GM18508 (cell line): ENCODE results near the gene FRMD4A.

ENCODE experiments used
- ATAC-seq: cut with Tn5 transposase; IDR thresholded peaks from one replicate; pipeline ENCODE4 v1.9.1; 2021; ENCODE audit warnings: moderate number of reproducible peaks; ENCODE audit not compliant: insufficient read depth, unreplicated experiment

Gene FRMD4A

DNA sequence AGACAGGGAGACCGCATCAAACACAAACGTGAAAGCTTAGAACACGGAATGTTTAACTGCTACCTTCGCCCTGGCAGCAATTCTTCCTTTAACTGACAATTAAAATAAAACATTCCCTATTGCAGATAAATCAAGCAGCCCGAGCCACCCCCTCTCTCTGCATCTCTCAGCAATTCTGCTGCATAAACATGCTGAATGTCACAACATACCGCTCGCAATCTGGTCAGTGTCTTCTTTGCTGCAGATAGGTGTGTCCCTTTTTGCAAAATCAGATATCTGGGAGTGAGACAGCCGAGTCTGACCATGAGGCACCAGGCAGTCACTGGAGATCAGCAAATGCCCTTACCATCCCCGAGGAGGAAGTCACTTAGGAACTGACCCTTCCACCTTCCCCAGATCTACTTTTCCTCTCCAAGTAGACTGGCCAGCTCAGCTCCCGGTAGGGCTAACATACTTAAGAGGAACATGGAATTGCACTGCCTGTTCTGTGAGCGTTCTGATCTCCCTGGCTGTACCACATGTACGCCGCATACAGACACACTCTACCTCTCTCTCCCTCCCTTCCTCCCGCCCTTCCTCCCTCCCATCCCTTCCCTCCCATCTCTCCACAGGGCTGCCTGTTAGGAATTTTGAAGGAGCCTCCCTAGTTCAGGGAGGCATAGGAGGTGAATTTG is at the start of gene FRMD4A:
FRMD4A (minus strand) TSS at position 537 of the 674 bp plus-strand sequence.
- no peak for ATAC-seq

DNA sequence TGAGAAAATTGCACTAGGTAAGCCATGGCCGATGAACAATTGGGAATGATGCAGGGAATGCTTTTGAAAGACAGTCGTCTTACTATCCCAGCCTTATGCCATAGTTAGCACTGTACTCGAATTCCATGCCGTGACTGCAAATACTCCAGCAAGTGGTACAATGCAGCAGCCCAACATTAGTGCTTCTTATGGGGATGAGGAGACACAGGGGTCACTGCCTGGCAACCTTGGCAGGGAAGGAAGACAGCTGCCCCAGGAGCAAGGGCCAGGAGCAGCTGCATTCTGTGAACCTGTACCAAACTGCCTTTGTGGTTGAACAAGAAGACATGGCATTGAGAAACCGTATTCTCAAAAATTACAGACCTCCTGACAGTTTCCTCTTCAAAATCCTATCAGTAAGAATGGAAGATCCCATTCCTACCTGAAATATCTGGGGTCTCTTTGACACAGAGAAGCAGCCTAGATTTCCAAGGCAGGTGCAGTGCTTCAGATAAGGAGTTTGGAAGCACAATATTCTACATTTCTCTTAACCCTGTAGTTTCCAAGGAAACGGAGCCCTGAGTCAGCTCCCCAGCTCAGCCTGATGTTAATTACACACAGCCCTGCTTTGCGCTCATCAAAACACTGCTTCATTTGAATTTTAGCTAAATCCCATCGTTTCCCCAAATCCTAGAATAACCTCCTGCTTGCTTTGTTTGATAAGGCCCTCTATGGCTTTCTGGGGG is 49.0 kb upstream of the FRMD4A start:
- no peak for ATAC-seq

DNA sequence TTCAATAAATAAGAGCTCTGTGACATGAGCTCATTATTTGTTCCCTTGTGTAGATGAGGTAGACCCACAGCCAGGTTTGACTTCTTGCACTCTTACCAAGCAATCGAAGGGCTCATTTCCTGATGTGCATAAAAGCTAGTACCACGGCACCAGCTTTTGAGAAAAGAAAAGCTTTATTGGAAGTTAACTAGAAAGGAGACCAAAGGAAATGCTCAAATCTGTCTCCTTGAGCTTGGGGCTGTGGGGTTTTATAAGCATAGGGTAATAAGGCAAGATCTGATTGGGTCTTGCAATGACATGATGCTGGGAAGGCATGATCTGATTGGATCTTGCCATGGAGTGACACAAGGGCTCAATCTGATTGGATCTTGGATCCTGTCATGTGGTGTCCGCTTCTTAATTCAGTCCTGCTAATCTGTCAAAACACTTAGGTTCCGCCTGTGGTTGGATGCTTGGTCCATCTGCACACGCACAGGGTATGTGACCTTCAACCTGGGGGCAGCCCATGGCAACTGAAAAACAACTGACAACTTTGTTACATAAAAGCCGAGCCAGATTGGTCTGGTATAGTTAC is 47.8 kb upstream of the FRMD4A start:
- ATAC-seq = no peak

DNA sequence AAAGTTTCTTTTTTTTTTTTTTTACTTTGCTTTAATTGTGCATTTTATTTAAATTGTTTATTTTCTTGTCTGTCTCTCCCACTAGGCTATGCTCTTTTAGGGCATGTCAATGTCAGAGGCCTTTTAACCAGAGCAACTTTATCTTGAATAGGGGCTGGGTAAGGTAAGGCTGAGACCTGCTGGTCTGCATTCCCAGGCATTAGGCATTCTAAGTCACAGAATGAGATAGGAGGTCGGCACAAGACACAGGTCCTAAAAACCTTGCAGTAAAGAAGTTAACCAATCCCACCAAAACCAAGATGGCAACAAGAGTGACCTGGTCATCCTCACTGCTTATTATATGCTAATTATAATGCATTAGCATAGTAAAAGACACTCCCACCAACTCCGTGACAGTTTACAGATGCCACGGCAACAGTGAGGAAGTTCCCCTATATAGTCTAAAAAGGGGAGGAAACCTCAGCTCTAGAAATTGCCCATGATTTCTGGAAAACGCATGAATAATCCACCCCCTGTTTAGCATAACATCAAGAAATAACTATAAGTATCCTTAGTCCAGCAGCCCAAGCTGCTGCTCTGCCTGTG is 47.0 kb upstream of the FRMD4A start:
- no peak for ATAC-seq

DNA sequence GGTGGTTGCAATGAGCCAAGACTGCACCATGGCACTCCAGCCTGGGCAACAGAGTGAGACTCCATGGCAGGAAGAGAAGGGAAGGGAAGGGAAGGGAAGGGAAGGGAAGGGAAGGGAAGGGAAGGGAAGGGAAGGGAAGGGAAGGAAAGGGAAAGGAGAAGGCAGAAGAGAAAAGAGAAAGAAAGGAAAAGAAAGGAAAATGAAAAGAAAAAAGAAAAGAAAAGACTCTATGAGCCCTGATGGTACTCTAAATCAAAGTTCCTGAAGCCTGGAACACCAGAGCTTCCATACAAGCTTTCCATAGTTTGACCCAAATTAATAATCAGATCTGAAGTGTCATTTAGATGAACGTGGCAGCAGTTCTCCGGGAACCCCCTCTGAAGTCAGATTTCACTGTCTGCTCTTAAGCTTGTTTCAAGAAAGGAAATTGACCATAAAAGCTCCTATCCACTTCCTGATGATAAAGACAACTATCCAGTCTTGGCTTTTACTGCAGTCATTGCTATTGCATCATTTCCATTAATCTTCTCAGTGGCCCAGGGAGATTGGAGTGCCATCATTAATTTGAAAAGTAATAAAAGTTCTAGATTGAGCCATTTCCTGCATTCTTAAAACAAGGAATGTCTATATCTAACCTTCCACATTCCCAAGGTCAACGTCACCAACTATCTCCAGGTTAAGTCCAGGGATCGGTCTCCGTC is 44.2 kb upstream of the FRMD4A start:
- ATAC-seq = no peak

DNA sequence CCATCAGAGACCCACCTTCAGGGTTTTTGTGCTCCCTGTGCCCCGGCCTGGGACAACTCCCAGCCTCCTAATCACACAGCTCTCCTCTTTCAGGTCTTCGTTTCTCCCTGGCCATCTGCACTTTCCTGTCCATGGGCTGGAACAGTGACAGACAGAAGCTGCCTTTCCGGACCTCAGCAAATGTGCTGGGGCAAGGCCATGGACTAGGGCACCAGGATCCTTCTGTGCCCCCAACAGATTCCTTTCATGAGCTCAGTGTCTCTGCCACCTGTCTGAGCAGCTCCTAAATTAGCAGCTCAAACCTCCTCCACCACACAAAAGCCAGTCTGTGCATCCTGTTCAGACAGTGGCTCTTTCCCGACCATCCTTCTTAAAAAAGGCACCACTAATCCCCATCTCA is 41.9 kb upstream of the FRMD4A start:
- ATAC-seq = no peak

DNA sequence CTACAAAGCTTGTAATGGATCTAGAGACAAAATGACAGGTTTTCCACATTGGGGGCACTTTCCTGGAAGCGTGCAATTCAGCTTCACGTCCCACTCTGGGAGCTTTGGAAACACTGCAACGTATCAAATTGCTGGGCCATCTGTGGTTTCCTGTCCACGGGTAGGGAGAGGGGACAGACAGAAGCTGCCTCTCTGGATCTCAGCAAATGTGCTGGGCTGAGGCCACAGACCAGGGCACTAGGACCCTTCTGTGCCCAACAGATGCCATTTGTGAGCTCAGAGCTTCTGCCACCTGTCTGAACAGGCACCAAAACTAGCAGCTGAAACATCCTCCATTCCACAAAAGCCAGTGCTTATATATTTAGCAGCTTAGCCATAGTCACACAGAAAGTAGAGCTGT is 40.9 kb upstream of the FRMD4A start:
- no peak for ATAC-seq

DNA sequence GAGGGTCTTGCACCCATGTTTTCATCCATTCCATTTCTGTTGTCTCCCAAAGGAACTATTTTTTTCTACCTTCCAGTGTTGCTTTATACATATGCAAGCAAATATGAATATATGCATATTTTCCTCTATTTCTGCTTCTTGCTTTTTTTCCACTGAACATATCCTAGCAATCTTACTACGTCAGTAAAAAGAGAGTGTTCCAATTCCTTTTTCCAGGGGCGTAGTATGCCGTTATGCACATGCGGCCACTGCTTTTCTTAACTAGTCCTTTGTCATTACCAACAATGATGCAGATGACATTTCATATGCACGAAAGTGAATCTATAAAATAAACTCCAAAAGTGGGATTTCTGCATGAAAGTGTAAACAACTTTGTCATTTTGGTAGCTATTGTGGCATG is 40.2 kb upstream of the FRMD4A start:
- no peak for ATAC-seq

DNA sequence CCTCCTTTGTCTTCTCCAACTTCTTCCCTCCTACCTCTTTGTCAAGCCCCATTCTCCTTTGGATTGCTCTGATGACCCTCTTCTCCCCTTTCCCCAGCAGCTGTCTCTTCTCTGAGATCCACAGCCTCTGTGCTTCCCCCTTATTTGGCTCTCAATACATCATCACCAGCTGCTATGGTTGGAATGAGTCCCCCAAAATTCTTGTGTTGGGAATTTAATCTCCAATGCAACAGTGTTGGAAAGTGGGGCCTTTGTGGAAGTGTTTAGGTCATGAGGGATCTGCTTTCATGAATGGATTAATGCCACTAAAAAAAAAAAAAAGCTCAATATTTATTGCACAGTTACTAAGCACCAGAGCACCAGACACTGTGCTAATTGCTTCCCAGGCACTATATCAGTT is 39.2 kb upstream of the FRMD4A start:
- no peak for ATAC-seq

DNA sequence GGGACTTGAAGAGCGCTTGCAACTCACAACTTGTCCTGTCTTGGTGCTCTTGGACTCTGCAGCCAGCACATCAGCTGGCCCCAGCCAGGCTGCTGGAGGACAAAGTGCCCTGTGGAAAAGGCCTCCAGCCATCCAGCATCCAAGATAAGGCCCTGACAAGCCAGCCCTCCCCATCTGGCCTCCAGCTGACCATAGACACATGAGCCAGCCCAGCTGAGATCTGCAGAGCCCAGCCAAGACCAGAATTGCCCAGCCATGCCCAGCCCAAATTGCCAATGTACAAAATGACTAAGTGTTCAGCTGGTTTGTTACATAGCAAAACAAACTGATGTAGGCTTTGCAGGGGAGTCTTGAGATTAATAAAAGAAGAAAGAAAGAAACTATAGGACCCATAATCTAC is 36.0 kb upstream of the FRMD4A start:
- no peak for ATAC-seq

DNA sequence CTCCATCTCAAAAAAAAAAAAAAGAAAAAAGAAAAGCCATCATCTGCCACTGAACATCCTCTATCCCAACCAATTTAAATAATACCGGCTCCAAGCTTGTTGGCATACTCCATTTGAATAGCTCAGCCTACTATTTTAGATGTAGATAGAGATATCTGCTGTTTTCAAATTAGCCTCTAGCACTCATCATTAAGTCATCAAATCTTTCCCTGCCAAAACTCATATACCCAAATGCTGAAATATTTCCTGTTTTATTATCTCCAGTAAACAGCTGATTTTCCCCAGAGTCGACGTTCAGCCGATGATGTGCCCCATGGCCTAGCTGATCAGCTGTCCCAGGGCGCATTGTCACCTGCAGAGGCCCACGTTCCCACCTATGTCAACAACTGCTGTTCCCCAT is 34.5 kb upstream of the FRMD4A start:
- ATAC-seq = no peak

DNA sequence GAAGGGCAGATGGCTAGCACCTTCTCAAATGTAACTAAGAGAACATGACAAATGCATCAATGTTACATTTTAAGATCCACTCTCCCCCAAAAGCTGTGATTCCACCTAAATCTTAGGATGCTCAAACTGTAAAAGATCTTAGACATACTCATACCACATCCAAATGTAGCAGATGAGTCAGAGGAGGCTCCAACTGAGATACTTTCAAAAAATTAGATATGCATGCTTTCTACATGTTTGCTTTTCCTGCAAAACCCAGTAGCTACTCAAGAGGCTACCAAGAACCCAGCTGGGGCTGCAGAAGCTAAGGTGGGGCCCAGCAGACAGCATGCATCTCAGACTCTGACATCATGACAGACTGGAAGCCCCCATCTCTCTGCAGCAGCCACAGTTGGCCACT is 31.4 kb upstream of the FRMD4A start:
- ATAC-seq = no peak

DNA sequence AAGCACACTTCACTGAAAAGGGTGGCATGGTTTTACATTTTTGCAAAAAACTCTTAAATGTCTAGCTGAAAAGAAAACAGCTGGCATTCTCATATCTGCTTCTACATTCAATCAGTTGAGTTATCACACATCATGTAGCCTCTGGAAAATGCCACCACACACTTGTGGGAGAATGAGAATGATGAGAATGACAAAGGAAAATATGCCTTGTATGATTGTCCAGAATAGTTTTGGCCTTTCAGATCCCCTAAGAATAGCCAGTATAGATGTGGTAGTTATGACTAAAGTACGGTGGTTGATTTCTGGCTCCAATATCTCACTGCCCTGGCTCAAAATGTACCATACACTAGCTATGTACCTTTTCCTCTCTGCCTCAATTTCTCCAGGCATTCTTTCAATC is 30.2 kb upstream of the FRMD4A start:
- no peak for ATAC-seq

DNA sequence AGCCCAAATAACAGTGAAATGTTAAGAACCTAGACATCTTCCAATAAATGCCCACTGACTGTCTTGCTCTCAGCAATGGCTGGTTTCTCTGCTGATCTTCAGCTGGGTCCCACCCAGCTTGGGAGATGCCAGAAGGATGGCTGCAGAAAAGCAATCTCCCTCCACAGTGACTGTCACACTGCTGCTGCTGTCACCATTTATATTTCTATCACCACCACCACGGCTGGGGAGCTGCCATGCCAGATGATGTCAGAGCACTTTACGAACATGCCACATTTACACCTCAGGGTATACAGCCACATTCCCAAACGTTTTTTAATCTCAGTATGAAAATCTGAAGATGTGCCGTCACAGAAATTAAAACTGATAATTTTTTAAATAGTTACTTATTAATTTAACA is 29.8 kb upstream of the FRMD4A start:
- no peak for ATAC-seq

DNA sequence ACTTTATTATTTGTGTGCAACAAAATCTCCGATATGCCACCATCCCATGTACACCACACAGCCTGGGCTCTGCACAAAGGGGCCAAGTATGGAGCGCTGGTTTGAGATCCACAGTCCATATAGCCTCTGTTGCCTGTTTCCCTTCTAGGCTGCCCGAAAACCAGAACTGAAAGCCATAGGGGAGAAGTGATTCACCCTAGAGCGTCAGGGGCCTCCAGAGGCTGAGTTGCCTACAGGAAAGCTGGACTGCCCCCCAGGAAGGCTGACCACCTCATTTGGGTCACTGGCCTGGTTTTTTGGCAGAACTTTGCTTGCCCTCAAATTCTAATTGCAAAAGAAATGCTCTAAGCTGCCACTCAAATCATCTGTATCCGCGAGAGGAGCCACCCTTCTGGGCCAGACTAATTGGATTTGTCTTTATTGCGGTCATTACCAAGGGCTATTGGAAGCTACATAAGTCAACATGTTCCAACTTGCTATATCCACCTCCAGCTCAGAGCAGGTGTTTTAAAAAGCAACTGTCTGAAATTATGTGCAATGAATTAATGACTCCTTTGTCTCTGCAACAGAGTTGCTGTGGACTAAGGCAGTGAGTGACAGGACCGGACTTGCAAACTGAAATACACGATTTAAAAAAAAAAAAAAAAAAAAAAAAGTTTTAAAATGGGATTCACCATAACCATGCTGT is 28.3 kb upstream of the FRMD4A start:
- no peak for ATAC-seq

DNA sequence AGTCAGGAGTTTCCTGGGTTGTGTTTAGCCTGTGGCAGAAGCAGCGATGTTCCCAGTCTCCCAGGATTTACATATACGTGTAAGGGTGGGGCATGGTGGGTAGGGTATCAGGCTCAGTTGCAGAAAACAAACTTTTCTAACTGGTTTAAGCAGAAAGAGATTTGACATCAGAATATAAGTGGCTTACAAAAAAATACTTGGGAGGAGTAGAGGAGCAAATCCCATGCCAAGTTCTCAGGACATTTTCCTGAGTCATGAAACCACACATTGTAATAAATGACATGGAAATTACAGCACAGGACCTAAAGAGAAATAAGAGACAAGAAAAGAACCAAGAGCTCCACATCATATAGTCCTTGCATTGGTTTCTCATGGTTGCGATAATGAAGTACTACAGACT is 26.2 kb upstream of the FRMD4A start:
- ATAC-seq = no peak

DNA sequence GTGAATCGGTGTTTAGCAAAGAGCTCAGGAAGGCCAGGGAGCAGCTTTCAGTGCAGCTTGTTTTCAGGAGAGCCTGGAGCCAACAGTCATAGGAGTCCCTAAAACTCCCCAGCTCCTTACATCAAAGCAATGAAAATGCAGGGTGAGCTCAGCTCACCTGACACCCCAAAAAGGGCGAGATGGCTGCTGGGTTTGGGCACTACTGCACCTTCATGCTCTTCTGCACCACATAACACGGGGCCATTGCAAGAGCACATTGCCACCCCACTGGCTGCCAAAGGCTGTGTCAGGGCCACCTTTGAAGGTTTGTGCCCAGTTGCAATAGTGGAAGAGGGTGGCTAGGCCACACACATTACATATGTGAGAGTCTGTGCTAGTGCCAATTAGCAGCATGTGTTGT is 25.0 kb upstream of the FRMD4A start:
- ATAC-seq = no peak

DNA sequence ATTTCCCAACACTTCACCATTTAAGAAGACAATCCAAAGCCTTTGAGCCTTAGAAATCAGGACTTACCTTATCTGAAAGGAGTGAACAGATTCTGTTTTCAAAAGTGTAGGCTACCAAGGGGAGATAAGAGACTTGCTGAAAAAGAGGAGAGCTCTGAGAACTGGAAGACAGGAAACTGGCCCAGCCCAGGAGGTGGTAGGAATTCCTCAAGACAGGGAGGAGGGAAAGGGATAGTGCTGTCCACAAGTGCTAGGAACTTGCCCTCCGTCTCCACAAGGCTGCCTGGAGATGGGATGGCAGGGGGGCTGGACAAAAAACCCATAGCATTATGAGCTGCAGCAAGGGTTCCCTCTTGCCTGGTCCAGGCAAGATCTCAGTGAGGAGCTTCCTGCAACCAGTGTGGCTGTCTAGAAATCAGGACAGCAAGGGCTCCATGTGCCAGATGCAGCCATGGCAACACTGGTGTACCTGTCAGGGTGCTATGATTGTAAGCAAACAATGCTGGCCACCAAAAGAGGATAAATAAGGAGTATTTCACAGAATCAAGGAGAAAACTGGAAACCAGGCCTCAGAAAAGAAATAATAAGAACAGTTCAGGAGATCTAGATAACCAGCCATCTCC is 22.7 kb upstream of the FRMD4A start:
- no peak for ATAC-seq

DNA sequence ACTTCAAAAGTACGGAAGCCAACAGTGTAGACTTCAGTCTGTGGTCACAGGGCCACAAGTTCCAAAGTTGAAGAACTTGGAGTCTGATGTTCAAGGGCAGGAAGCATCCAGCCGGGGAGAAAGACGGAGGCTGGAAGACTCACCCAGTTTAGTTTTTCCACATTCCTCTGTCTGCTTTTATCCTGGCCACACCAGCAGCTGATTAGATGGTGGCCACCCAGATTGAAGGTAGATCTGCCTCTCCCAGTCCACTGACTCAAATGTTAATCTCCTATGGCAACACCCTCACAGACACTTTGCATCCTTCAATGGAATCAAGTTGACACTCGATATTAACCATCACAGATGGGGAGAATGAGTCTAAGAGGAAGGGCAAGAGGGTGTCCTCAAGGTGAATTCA is 19.3 kb upstream of the FRMD4A start:
- ATAC-seq = no peak

DNA sequence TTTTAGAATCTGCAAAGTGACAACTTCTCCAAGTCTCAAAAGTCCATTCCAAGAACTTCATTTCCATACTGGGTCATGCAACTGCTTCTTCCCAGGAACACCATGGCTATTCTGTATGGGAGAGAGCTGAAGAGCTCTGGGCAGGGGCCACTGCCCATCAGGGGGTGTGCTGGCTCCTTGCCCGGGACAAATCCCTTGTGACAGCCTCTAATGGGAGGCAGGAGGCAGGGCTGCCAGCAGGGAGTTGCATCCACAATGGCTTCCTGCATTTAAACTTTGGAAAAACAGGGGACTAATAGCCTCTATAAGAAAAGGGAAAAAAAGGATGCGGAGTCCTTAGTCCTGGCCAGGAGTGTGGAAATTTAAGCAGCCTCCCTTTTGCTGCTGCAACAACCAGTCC is 18.4 kb upstream of the FRMD4A start:
- ATAC-seq = no peak
